ENCODE data around the gene EXOC6B. TPM values are rescaled to one million over a fixed set of nuclear protein-coding genes. Genes with fewer than 3 reads are reported as not detected.

Gene EXOC6B
- total and polyA plus RNA-seq, 2 of the 8 experiments (the other 6 are each of a cell fraction or from before 2014, with no cell fraction given): 13.5 to 33.0 TPM

DNA sequence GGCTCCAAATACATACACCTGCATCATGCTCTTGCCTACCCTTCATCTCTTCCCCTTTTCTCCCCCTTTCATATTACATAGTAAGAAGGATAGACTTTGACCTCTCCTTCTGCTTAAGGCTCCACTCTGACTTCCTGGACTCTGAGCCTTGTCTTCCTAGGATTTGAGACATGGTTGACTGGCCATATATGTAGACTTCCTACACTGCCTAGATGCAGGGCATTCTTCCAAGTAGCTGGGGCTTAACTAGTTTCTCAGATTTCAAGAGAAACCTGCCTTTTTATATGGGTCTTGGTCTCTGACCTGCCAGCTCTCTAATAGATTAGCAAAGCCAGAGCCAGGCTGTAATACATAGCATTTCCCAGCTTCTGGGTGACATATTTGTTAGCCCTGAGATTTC lies 642.8 kb downstream of the EXOC6B start (continued):
- TF ChIP-seq, protein P1, sequence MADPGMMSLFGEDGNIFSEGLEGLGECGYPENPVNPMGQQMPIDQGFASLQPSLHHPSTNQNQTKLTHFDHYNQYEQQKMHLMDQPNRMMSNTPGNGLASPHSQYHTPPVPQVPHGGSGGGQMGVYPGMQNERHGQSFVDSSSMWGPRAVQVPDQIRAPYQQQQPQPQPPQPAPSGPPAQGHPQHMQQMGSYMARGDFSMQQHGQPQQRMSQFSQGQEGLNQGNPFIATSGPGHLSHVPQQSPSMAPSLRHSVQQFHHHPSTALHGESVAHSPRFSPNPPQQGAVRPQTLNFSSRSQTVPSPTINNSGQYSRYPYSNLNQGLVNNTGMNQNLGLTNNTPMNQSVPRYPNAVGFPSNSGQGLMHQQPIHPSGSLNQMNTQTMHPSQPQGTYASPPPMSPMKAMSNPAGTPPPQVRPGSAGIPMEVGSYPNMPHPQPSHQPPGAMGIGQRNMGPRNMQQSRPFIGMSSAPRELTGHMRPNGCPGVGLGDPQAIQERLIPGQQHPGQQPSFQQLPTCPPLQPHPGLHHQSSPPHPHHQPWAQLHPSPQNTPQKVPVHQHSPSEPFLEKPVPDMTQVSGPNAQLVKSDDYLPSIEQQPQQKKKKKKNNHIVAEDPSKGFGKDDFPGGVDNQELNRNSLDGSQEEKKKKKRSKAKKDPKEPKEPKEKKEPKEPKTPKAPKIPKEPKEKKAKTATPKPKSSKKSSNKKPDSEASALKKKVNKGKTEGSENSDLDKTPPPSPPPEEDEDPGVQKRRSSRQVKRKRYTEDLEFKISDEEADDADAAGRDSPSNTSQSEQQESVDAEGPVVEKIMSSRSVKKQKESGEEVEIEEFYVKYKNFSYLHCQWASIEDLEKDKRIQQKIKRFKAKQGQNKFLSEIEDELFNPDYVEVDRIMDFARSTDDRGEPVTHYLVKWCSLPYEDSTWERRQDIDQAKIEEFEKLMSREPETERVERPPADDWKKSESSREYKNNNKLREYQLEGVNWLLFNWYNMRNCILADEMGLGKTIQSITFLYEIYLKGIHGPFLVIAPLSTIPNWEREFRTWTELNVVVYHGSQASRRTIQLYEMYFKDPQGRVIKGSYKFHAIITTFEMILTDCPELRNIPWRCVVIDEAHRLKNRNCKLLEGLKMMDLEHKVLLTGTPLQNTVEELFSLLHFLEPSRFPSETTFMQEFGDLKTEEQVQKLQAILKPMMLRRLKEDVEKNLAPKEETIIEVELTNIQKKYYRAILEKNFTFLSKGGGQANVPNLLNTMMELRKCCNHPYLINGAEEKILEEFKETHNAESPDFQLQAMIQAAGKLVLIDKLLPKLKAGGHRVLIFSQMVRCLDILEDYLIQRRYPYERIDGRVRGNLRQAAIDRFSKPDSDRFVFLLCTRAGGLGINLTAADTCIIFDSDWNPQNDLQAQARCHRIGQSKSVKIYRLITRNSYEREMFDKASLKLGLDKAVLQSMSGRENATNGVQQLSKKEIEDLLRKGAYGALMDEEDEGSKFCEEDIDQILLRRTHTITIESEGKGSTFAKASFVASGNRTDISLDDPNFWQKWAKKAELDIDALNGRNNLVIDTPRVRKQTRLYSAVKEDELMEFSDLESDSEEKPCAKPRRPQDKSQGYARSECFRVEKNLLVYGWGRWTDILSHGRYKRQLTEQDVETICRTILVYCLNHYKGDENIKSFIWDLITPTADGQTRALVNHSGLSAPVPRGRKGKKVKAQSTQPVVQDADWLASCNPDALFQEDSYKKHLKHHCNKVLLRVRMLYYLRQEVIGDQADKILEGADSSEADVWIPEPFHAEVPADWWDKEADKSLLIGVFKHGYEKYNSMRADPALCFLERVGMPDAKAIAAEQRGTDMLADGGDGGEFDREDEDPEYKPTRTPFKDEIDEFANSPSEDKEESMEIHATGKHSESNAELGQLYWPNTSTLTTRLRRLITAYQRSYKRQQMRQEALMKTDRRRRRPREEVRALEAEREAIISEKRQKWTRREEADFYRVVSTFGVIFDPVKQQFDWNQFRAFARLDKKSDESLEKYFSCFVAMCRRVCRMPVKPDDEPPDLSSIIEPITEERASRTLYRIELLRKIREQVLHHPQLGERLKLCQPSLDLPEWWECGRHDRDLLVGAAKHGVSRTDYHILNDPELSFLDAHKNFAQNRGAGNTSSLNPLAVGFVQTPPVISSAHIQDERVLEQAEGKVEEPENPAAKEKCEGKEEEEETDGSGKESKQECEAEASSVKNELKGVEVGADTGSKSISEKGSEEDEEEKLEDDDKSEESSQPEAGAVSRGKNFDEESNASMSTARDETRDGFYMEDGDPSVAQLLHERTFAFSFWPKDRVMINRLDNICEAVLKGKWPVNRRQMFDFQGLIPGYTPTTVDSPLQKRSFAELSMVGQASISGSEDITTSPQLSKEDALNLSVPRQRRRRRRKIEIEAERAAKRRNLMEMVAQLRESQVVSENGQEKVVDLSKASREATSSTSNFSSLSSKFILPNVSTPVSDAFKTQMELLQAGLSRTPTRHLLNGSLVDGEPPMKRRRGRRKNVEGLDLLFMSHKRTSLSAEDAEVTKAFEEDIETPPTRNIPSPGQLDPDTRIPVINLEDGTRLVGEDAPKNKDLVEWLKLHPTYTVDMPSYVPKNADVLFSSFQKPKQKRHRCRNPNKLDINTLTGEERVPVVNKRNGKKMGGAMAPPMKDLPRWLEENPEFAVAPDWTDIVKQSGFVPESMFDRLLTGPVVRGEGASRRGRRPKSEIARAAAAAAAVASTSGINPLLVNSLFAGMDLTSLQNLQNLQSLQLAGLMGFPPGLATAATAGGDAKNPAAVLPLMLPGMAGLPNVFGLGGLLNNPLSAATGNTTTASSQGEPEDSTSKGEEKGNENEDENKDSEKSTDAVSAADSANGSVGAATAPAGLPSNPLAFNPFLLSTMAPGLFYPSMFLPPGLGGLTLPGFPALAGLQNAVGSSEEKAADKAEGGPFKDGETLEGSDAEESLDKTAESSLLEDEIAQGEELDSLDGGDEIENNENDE (IDR thresholded peaks at IDR 0.05; ENCODE audit: insufficient replicate concordance, low read length): no peak
- TF ChIP-seq FOSL1 (IDR thresholded peaks at IDR 0.05; ENCODE audit: insufficient read depth, low read depth, low read length) (no peak), BACH1 (IDR thresholded peaks at IDR 0.05; ENCODE audit: low read length) (no peak), POLR2A (IDR thresholded peaks at IDR 0.05; ENCODE audit: control extremely low read depth in 1 of 2, low read depth in 2 of 2, low read length in 2 of 2) (no peak), CEBPB (IDR thresholded peaks at IDR 0.05; ENCODE audit: low read depth, low read length) (no peak), EP300 (IDR thresholded peaks at IDR 0.05; ENCODE audit: borderline replicate concordance in 1 of 2, low read depth in 2 of 2, low read length in 2 of 2) (no peak), SP2 (IDR thresholded peaks at IDR 0.05; ENCODE audit: low read length) (no peak), SP1 (IDR thresholded peaks at IDR 0.05; ENCODE audit: low read depth, low read length) (no peak)
